Fibroblast of gingiva (primary cell): ENCODE results near the gene TBX6.
"Not testable (repeated sequence)": the region's sequence is repeated elsewhere in the genome, so short reads cannot be mapped to it uniquely, and the experiment has no call there.

Source experiments
- DNase-seq: peaks from one replicate; pipeline ENCODE4 v3.0.0-alpha.2; 2011; ENCODE audit warnings: low read depth

TBX6 gene

DNA sequence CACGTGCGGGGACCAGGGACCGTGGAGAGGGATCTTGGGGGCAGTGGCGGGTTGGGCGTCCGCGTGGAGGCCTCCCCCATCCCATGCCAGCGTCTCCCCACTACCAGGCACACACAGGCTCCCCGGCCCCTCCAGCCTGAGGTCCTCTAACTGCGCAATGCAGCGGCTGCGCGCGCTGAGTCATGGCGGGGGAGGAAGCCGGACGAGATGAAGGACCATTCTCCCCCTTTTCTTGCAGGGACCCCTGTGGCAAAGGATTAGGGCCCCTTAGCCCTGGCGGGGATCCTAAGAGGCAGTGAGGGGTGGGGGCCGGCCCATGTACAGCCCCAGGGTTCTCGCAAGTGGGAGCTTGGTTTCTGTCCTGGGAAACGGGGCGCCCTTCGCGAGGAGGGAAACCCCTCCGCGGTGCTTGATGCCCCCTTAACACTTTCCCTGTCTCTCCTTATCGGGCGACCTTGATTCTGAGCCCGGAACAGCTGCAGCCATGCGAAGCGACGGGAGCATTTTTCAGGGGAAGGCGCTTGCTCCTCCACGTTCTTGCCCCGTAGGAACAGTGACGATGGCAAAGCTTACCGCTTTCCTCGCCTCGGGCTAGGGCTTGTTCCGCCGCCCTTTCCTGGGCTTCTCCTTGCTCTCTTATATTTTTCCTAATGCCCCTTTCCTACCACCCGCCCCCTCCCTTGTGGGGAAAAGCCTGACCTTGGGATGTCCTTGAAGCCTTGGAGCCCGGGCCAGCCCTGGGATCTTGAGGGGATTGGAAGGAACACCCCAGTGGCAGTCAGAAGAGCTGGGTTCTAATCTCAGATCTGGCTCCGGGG lies 25.6 kb downstream of the TBX6 start:
- DNase-seq: peak; percentile 65

DNA sequence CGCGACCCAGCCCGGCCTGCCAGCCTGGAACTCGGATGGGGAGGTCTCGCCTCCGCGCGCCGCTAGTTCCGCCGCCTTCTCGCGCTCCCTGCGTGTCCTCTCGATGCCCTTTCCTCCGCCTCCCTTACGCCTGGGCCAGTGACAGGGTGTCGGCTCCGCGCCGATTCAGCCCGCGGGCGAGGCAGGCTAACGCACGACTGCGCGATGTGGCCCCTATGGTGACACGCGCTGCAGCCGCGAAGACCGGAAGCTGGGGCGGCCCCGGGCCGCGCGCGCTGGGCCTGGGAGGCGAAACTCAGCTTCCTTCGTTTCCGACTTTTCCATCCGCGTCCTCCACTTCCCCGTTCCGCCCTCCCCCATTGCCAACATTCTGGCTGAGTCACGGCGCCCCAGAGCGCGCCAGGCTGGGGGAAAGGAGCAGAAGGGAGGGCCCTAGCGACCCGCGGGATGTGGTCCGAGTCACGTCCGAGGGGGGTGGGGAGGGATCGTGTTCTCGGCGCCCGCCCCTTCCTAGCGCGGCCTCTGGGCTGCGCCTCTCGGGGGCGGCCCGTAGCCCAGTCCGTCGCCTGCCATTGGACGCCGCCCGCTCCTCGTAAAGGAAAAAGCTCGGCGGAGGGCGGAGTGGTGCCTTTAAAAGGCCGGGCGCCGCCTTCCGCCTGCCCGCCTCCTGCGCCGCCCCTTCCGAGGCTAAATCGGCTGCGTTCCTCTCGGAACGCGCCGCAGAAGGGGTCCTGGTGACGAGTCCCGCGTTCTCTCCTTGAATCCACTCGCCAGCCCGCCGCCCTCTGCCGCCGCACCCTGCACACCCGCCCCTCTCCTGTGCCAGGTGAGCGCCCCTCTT lies 26.4 kb downstream of the TBX6 start, which contains the start of gene ALDOA:
Gene ALDOA, plus strand, starts transcription at position 659 of the 841 bp plus-strand sequence. CDS start 1,138 bp downstream, outside the sequence.
- peak; percentile 99 for DNase-seq

DNA sequence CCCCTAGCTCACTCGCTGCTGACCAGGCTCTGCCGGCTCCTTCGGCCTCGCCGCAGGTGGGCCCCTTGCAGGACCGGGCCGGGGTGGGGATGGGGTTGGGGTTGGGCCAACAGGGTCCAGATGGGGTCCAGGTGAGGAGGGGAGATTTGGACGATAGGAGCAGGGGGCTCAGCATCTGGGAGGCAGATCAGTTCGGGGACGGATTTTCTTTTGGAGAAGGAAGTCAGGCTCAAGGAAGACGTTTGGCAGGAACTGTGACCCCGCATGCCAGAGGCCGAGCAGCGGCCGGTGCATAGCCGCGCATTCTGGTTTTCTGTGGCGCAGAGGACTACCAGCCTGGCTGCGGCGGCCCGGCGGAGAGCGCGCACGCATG lies 27.0 kb downstream of the TBX6 start:
- DNase-seq: no peak

DNA sequence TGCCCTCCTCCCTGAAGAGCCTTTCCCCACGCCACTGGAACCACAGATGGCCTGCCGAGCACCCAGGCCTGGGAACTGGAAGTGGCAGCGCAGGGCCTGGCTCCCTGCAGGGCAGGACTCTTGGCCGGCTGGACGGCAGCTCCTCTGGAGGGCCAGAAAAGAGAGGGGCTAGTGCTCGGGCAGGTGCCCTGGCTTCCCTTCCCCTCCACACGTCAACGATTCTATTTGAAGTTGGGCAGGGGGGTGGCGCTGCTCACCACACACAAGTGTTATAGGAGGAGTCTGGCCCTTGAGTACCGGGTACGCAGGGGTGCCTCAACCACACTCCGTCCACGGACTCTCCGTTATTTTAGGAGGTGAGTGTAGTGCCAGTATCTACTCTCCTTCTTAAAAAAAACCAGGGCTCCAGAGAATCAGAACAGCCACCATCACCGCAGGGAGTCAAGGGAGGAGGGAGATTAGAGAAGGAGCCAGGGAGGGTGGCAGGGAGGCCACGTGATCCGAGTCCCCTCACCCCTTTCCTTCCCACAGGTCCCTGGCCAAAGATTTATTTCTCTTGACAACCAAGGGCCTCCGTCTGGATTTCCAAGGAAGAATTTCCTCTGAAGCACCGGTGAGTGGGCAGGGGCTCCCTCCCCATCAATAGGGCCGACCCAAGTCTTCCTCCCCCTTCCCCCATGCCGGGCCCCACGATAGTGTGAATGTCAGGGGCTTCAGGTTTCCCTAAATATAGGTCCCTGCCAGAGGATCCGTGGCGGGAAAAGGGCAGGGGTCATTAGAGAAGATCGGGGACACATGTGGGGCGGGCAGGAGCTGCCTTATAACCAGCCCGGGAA lies 27.6 kb downstream of the TBX6 start:
- DNase-seq: peak; percentile 44

DNA sequence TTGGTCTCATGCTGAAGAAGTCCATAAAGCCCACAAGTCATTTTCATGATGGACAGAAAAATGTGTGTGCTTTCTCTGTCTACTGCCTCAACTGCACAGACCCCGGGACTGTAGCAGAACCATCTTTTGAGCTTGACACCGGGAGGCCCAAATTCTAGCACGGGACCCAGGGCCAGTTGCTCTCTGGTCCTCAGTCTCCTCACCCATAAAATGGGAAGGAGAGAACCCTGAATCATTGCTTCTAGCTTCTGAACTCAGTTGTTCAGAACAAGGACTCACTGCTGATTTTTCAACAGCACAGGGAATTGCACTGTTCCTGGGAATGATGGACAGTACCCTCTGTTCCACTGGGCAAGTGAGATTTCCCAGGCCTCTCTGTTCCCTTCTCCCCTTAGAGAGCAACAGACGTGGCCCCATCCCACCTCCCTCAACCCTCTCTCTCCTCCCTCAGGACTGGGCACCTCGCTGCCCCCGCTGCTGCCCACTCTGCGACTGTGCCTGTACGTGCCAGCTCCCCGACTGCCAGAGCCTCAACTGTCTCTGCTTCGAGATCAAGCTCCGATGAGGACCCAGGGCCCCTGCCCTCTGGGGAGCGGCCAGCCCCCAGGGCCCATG lies 28.3 kb downstream of the TBX6 start:
- no peak for DNase-seq

DNA sequence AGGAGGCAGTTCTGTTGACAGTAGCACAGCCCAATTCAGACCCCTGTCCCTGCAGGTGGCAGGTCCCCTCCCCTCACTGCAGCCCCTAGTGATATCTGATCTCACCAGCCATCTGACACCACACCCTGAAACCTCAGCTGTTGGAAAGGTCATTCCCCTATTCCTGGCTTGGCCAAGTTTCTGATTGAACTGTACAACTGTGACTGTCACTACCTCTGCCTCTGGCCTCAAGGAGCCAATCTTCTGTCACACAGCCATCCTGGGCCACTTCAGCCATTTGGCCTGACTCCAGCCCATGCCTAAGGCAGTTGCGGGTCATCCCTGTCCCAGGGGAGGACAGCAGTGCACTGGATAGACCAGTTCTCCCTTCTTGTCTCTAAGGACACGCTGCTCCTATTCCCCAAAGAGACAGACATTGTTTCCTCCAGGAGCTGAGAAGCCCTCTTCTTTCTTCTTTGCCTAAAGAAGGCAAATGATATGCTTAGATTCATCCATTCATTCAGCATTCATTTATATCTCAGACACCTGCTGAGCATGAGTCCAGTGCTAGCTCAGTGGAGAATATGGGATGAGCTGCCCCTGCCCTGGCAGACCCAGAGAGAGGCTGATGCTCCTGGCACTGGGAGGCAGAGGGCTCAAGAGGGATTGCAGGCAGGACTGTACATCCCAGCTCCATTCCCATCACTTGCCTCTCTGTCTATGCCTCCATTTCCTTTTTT lies 30.7 kb downstream of the TBX6 start:
- DNase-seq: no peak

DNA sequence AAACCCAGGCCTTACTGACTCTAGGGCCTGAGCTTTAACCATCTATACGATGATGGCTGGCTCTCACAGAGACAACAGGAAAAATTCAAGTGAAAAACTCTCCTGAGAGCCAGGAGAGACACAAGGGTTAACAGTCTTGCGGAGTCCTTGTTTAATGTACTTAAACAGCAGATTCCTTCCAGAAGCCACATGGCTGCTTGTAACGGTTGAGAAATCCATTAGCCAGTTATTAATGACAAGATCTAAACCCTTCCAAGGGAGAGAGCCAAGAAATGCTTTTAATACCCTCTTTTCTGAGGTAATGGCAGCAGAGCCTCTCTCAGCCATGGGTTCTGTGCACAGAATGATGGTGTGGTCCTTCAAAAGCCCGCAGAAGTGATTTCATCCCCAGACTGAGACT lies 31.4 kb downstream of the TBX6 start:
- DNase-seq: no peak

DNA sequence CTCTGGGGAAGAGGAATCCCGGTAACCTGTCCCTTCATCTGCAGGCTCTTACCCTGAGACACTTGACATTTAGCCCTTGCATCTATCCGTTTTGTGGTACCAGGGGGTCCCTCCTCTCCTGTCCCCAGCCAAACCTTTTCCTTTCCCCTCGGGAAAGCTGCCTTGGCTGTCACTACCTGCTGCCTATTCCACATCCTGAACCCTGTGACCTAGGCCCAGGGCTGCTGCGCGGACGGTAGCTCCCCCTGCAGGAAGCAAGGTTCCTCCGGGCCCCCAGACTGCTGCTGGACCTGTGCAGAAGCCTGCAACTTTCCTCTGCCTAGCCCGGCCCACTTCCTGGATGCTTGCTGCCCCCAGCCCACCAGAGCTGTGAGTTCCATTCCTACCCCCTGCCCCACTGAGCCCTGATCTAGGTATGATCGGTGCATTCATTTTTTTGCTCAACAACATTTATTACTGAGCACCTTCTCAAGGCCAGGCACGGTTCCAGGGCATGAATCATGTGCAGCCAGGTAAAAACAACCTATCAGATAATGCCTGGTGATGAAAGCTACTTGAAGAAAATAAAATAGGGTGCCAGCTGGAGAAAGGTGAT lies 36.7 kb downstream of the TBX6 start:
- no peak for DNase-seq

DNA sequence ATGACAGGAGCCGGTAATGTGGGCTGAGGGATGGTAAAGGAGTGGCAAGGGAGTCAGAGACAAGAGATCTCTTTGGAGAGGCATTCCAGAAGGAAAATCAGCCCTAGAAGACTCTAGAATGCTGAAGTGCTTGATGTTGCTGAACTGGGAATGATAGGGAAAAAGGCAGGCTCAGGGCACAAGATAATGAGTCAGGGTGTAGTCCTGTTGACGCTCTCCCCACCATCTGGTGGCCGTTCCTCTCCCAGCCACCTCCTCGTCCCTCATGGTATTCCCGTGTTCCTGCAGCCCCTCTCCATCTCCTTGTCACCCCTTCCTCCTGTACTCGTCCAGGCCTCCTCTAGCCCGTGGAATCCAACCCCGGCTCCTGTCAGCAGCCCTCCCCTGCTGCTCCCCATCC lies 37.3 kb downstream of the TBX6 start:
- no peak for DNase-seq

DNA sequence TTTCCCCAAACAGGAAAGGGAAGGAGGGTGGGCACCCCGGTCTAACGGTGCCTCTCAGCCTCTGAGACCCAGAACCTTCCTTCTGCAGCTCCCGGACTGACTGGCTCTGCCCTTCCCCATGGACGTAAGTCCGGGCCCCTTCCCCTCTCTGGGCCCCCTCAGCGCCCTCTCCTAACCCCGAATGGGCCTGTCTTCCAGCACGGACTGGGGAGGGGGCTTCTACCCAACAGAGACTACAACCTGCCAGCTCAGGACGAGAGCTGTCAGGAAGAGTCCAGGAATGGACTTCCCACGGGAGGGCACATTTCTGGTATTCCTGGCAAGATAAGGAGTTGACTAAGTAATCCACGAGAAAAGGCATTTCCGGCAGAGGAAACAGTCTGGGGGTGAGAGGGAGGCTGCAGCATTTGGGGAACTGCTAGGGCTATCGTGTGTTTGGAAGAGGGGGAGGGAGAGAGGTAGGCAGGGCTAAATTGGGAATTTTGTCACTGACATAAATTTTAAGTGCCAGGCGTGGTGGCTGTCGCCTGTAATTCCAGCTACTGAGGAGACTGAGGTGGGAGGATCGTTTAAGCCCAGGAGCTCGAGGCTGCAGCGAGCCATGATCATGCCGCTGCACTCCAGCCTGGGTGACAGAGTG lies 38.2 kb downstream of the TBX6 start:
- no peak for DNase-seq

DNA sequence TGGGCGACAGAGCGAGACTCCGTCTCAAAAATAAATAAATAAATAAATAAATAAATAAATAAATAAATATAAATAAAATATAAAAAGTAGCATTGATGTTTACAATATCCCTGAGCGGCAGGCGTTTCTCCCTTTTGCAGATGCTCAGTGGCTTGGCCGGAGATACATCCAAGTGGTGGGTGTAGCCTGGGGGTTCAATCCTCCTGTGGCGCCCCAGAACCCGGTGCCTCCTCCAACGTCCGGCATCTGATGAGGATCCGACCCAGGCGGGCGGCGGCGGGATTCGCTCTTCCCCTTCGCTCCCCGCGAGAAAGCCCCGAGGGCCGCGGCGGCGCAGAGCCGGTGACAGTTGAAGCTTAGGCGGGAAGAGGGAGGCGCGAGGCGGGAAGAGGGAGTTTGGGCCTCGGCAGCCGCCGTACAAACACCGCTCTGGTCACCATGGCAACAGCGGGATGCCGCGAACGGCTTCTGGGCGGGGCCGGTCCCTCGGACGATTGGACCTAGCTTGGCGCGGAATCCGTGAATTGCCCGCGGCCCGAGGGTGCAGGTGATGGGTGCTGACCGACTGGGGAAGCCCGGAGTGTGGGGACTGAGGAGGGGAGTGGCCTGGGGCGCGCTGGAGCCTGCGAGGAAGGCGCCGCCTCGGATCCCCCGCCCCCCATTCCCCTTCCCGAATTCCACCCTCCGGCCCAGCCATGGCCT lies 38.9 kb downstream of the TBX6 start:
- peak; percentile 89 for DNase-seq

DNA sequence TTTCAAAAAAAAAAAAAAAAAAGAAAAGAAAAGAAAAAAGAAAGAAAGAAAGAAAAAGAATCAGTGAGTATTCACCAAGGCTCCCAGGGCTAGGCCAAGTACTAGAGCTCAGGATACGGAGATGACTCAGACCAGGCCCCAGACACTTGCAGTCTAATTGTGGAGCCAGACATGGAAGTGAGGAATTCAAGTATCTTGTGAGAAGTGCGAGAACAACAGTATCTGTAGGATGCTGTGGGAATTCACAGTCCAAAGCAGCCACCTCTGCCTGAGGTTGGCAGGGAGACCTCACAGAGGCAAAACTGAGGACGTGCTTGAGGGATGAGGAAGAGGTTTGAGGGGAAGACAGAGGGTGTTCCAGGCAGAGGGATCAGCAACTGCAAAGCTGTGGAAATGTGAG lies 40.2 kb downstream of the TBX6 start:
- no peak for DNase-seq

DNA sequence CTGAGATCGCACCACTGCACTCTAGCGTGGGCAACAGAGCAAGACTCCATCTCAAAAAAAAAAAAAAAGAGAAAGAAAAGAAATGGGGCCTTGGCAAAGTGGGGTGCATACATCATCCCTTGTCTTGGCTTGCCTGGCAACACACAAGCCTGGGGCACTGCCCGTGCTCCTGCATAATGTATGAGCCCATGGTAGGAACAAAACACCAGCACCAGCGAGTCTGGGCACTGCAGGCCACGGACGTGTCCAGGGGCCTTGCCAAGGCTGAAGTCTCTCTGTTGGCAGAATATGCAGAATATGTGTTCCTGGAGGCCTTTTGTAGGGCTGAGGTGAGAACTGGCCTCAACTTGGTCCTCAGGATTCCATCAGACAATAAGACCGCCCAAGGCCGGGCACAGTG lies 41.9 kb downstream of the TBX6 start:
- no peak for DNase-seq

DNA sequence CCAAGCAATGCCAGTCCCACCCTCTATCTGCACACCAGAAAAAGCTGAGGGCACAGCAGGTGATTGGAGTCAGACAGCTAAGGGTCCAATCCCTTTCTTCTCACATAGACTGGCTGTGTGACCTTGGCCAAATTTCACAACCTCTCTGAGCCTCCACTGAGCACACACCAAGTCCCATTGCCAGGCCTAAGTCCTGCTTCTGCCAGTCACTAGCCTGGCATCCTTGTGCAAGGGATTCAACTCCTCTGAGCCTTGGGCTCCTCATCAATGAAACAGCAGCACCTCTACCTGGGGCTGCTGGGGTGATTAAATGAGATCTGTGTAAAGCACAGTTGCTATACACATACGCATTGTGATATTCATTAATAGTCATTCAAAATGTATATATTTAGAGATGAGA lies 45.1 kb downstream of the TBX6 start:
- DNase-seq: no peak

DNA sequence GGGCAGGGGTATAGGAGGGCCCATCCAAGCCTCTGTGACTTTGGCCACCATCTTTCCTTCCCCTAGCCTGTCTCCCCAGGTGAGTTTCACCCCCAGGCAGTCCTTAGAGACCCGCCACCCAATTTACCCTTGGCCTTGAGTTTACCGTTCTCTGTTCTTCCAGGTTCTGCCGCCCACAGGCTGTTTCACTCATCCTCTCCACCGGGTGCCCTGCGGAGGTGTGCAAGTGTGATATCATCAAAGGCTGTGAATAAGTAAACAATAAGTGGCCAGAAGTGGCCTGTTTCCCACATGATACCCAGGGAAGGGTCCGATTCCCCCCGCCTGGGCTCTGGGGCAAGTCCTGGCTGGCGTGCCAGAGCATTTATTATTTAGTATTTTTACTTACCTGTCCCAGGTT lies 45.5 kb downstream of the TBX6 start:
- DNase-seq: no peak

DNA sequence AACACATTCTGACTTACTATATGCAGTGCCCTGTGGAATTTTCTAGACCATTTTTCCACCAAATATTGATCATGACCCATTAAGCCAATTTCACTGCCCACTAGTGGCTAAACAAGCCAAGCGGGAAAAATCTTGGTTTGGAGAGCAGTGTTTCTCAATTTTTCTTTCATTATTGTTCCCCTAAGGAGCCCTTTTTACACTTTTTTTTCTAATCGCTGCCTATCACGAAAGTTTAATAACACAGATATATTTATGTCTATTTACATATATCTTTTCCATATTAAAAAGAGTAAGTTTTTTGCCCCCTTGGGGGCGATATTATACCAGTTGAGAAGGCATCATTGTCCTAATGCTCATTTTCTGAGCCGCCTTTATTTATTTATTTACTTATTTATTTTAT lies 49.9 kb downstream of the TBX6 start:
- DNase-seq: no peak

DNA sequence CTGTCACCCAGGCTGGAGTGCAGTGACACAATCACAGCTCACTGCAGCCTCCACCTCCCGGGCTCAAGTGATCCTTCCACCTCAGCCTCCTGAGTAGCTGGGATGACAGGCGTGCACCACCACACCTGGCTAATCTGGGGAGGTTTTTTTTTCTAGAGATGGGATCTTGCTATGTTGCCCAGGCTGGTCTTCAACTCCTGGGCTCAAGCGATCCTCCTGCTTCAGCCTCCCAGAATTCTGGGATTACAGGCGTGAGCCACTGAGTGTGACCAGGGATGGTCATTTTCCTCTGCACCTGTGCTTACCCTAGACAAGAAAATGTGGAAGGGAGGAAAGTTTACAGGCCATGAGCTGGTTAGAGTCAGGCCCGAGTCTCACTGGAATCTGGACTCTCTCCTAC lies 51.0 kb downstream of the TBX6 start:
- DNase-seq: not testable (repeated sequence)

DNA sequence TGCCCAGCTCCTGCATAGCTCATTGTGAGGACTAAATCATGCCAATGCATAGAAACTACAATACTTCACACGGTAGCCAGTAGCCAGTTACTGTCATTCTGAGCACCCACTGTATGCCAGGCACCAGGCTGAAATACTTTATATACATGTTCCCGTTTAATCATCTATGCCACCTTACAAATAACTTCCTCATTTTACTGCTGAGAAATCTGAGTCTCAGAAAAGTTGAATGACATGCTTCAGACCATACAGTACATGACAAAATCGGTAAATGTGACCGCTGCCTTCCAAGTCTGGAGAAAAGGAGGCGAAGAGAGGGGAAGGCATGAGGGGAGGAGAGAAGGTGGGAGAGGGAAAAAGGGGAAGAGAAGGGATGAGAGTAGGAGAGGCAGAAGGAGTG lies 51.5 kb downstream of the TBX6 start:
- DNase-seq: no peak
